K562 (cell line): ENCODE data around the gene BCL10. TPM values are rescaled to one million over a fixed set of nuclear protein-coding genes. Genes with fewer than 3 reads are reported as not detected.

ENCODE experiments used
- BHLHE40 ChIP-seq: IDR thresholded peaks from 2 replicates; pipeline ENCODE4 v1.6.1; 2011; ENCODE audit warnings: low read length, improper control_type of control experiment
- CAMTA2 ChIP-seq: fragments of 250-450 bp; sonication (Bioruptor Pico); conservative IDR thresholded peaks from 2 replicates; pipeline ENCODE4 v1.5.1; 2022
- CBX3 ChIP-seq, 2 experiments: IDR thresholded peaks; 1 replicate in 1 of 2; 2 replicates in 1 of 2; pipeline ENCODE4 v1.6.1; 2012; ENCODE audit warnings: inconsistent platforms in 2 of 2, low read length in 2 of 2, borderline replicate concordance in 1 of 2, control low read depth in 1 of 2
- ELF1 ChIP-seq: fragments of 200-800 bp; sonication (Bioruptor generic); IDR thresholded peaks from 2 replicates; pipeline ENCODE4 v1.6.1; 2016; ENCODE audit warnings: missing genetic modification characterization, missing compliant biosample characterization
- LCOR ChIP-seq: sonication (generic); formaldehyde crosslinking; IDR thresholded peaks from 2 replicates; pipeline ENCODE4 v1.8.0; 2022; ENCODE audit warnings: mild to moderate bottlenecking, missing genetic modification reagents
- MCM7 ChIP-seq, 2 experiments: fragments of 450-650 bp; IDR thresholded peaks; 2 replicates each; pipeline ENCODE4 v1.6.1; 2016 to 2018
- MEF2D ChIP-seq: conservative IDR thresholded peaks from 2 replicates; pipeline ENCODE4 v1.6.1; 2016; ENCODE audit warnings: low read depth, missing genetic modification characterization, missing compliant biosample characterization
- SMAD4 ChIP-seq: fragments of 250-450 bp; sonication (Bioruptor Pico); conservative IDR thresholded peaks from 2 replicates; pipeline ENCODE4 v1.8.0; 2021; ENCODE audit warnings: inconsistent platforms, mild to moderate bottlenecking, moderate library complexity
- SREBF2 ChIP-seq: sonication (generic); formaldehyde crosslinking; IDR thresholded peaks from 2 replicates; pipeline ENCODE4 v1.4.0; 2020; ENCODE audit warnings: mild to moderate bottlenecking, missing genetic modification reagents
- THRB ChIP-seq: fragments of 450-650 bp; formaldehyde crosslinking; conservative IDR thresholded peaks from 2 replicates; pipeline ENCODE4 v1.4.0; 2022; ENCODE audit warnings: mild to moderate bottlenecking, missing genetic modification characterization
- TRIM28 ChIP-seq: fragments of 450-650 bp; IDR thresholded peaks from 2 replicates; pipeline ENCODE4 v1.6.1; 2017
- XRCC3 ChIP-seq: fragments of 450-650 bp; IDR thresholded peaks from 2 replicates; pipeline ENCODE4 v1.6.1; 2017; ENCODE audit warnings: mild to moderate bottlenecking, moderate library complexity
- ZFP36 ChIP-seq: fragments of 150-350 bp; IDR thresholded peaks from 2 replicates; pipeline ENCODE4 v1.6.1; 2018; ENCODE audit warnings: low read length, low read depth; ENCODE audit not compliant: partially characterized antibody
- ZKSCAN1 ChIP-seq: fragments of 150-350 bp; IDR thresholded peaks from 2 replicates; pipeline ENCODE4 v1.6.1; 2016; ENCODE audit warnings: low read depth, low read length
- ZNF311 ChIP-seq: fragments of 250-450 bp; sonication (Bioruptor Pico); IDR thresholded peaks from 2 replicates; pipeline ENCODE4 v1.4.0; 2020; ENCODE audit warnings: mild to moderate bottlenecking, moderate library complexity
- ZNF644 ChIP-seq: fragments of 200-800 bp; sonication (Bioruptor generic); IDR thresholded peaks from 2 replicates; pipeline ENCODE4 v1.6.1; 2016; ENCODE audit warnings: low read depth, missing genetic modification characterization, missing compliant biosample characterization
- ZNF76 ChIP-seq: fragments of 250-450 bp; sonication (Bioruptor Pico); IDR thresholded peaks from 2 replicates; pipeline ENCODE4 v1.4.0; 2020; ENCODE audit warnings: mild to moderate bottlenecking, moderate library complexity, borderline replicate concordance
- ZNF778 ChIP-seq: fragments of 450-650 bp; formaldehyde crosslinking; IDR thresholded peaks from 2 replicates; pipeline ENCODE4 v1.4.0; 2020; ENCODE audit warnings: mild to moderate bottlenecking, moderate library complexity
- polyA plus RNA-seq, 8 experiments: library from polyadenylated mRNA; depleted of rRNA in 4 of 8; stranded (reverse) in 5 of 8; unstranded in 3 of 8; fragments of >200 nt; fragmentation: Nextera tagmentation in 2 of 8; fragmentation: Illumina TruSeq in 1 of 8; extraction: Ambion mirVana in 2 of 8; extraction: Trizol in 1 of 8; gene quantifications; 2 replicates each; pipeline versions ENCODE4 v1.2.1 to v1.2.3, GENCODE V29; 2011 to 2014; ENCODE audit warnings: inconsistent platforms in 1 of 8, missing spikeins in 1 of 8
- total RNA-seq, 7 experiments: library from RNA; depleted of rRNA in 6 of 7; stranded (reverse); fragments of >200 nt in 6 of 7; fragmentation: Illumina TruSeq in 2 of 7; extraction: Trizol in 2 of 7; gene quantifications; 2 replicates each; pipeline versions ENCODE4 v1.2.1 to v1.2.3, GENCODE V29; 2011 to 2021; ENCODE audit warnings: low replicate concordance in 1 of 7
- TF ChIP-seq, protein P1 (sequence below): sonication (generic); formaldehyde crosslinking; IDR thresholded peaks from 2 replicates; pipeline ENCODE4 v1.8.0; 2022; ENCODE audit warnings: mild to moderate bottlenecking, missing genetic modification reagents
- TF ChIP-seq, protein P2 (sequence below): sonication (generic); formaldehyde crosslinking; IDR thresholded peaks from 2 replicates; pipeline ENCODE4 v1.8.1; 2023; ENCODE audit warnings: missing genetic modification reagents, mild to moderate bottlenecking, borderline replicate concordance

BCL10 gene
- total and polyA plus RNA-seq, 9 of the 15 experiments (the other 6 are each of a cell fraction or from before 2014, with no cell fraction given): 8.0 to 19.4 (median 12.3) TPM

DNA sequence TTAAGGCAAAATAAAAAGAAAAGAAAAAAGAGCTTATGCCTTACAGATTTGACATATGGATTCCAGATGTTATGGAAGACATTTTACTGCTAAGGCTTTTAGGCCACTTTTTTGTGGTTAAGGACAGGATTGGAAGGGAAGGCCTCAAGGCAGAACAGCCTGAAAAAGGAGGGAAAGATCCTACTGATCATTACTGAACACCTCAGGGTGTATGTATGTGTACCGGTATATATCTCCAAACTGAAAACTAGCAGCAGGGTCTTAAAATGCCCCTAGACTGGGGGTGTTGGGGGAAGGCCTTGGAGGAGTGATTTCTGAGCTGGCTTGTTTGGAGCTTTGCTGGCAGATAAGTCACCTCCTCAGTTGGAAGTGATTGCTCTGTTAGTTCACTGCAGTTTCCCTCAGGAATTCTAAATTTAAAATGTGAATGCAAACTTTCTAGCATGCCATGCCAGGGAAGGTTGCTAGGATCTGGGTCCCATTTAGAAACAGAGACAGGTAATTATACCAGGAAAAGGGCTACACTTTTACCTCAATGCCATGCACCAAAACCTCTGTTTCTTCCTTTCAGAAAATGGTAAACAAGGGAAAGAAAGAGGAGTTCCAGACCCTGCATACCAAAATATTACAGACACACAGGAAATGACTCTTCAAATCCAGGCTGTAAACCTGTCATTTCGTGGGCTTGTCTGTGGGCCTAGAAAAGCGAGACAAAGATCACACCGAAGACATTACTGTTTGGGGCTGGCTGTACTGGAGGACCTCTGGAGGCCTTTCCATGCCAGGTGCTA lies 32.0 kb downstream of the BCL10 start (continued):
- TF ChIP-seq TRIM28 (no peak), LCOR (CRISPR knock-in tag) (no peak), CBX3 (IDR thresholded peaks at IDR 0.05; ENCODE audit: borderline replicate concordance in 1 of 2, low read length in 2 of 2) (peak in 1 of 2 experiments; percentile 75; a peak in 1 of 3 replicates), XRCC3 (no peak), ELF1 (tag) (no peak), ZNF76 (CRISPR knock-in tag) (no peak), MEF2D (tag) (no peak), SREBF2 (CRISPR knock-in tag) (no peak), THRB (CRISPR knock-in tag) (no peak), CAMTA2 (CRISPR knock-in tag) (no peak), ZNF778 (no peak), MCM7 (IDR thresholded peaks at IDR 0.05) (no peak), SMAD4 (peak; percentile 84), BHLHE40 (no peak), ZFP36 (no peak), ZNF311 (no peak), ZKSCAN1 (no peak), ZNF644 (tag) (no peak)
- TF ChIP-seq, protein P1, sequence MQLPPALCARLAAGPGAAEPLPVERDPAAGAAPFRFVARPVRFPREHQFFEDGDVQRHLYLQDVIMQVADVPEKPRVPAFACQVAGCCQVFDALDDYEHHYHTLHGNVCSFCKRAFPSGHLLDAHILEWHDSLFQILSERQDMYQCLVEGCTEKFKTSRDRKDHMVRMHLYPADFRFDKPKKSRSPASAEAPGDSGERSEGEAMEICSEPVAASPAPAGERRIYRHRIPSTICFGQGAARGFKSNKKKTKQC (CRISPR knock-in tag): no peak
- TF ChIP-seq, protein P2, sequence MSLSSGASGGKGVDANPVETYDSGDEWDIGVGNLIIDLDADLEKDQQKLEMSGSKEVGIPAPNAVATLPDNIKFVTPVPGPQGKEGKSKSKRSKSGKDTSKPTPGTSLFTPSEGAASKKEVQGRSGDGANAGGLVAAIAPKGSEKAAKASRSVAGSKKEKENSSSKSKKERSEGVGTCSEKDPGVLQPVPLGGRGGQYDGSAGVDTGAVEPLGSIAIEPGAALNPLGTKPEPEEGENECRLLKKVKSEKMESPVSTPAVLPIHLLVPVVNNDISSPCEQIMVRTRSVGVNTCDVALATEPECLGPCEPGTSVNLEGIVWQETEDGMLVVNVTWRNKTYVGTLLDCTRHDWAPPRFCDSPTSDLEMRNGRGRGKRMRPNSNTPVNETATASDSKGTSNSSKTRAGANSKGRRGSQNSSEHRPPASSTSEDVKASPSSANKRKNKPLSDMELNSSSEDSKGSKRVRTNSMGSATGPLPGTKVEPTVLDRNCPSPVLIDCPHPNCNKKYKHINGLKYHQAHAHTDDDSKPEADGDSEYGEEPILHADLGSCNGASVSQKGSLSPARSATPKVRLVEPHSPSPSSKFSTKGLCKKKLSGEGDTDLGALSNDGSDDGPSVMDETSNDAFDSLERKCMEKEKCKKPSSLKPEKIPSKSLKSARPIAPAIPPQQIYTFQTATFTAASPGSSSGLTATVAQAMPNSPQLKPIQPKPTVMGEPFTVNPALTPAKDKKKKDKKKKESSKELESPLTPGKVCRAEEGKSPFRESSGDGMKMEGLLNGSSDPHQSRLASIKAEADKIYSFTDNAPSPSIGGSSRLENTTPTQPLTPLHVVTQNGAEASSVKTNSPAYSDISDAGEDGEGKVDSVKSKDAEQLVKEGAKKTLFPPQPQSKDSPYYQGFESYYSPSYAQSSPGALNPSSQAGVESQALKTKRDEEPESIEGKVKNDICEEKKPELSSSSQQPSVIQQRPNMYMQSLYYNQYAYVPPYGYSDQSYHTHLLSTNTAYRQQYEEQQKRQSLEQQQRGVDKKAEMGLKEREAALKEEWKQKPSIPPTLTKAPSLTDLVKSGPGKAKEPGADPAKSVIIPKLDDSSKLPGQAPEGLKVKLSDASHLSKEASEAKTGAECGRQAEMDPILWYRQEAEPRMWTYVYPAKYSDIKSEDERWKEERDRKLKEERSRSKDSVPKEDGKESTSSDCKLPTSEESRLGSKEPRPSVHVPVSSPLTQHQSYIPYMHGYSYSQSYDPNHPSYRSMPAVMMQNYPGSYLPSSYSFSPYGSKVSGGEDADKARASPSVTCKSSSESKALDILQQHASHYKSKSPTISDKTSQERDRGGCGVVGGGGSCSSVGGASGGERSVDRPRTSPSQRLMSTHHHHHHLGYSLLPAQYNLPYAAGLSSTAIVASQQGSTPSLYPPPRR: no peak
